ENCODE results near the gene NHSL1. TPM values are rescaled to one million over a fixed set of nuclear protein-coding genes. Genes with fewer than 3 reads are reported as not detected.
A peak's percentile ranks its signal among the peaks of the same experiment; 100 is the strongest.

NHSL1 gene
- total RNA-seq, 1 donor from 2014 or later: 72.3 TPM

DNA sequence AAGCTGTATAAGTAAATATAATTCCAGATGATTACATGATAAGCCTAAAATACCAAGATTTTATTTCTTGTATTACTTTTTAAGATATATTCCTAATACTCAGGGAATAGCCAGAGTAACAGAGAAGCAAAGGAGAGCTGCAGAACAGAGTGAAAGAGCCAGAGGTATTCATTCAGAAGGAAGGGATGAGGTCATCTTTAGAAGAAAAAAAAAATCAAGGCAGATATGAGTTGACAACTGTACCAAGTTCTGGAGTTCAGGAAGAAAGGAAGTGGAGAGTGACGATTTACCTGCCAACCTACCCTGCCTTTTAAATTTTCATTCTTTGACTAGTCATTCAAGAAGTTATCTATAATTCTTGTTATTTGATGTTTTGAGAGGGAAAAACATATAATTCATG, 28.8 kb upstream of the NHSL1 start:
- Mint-ChIP-seq H3K4me1 (ENCODE audit: unreplicated experiment) (peaks cover 36% of the 10 kb centered on the region), H3K27me3 (ENCODE audit: unreplicated experiment) (peaks cover 1% of the 10 kb centered on the region)
- no peak for DNase-seq (ENCODE audit: low spot score)

GRCh38 chr6:138527411-138528088, 28.3 kb upstream of the NHSL1 start:
- H3K4me3 Mint-ChIP-seq (ENCODE audit: unreplicated experiment): no peak overlapping the region
- peaks cover 41% of the 10 kb centered on the region for H3K4me1 Mint-ChIP-seq (ENCODE audit: unreplicated experiment)
- DNase-seq (ENCODE audit: low spot score): no peak
- no peaks in the 10 kb centered on the region for H3K9me3 Mint-ChIP-seq (ENCODE audit: unreplicated experiment)
- no peak for TF ChIP-seq CTCF (IDR thresholded peaks at IDR 0.05; ENCODE audit: unreplicated experiment)
- no peak overlapping the region for H3K27ac Mint-ChIP-seq (ENCODE audit: unreplicated experiment)
- peaks cover 8% of the 10 kb centered on the region for H3K36me3 Mint-ChIP-seq (ENCODE audit: low read depth, unreplicated experiment)
- H3K27me3 Mint-ChIP-seq (ENCODE audit: unreplicated experiment): peaks cover 1% of the 10 kb centered on the region

More for the DNA sequence above, 28.8 kb upstream of the NHSL1 start:
- Mint-ChIP-seq H3K36me3 (ENCODE audit: low read depth, unreplicated experiment) (peaks cover 12% of the 10 kb centered on the region), H3K4me3 (ENCODE audit: unreplicated experiment) (no peak overlapping the region), H3K9me3 (ENCODE audit: unreplicated experiment) (no peaks in the 10 kb centered on the region), H3K27ac (ENCODE audit: unreplicated experiment) (no peak overlapping the region)
- no peak for TF ChIP-seq CTCF (IDR thresholded peaks at IDR 0.05; ENCODE audit: unreplicated experiment)

GRCh38 chr6:138526822-138527235, 27.5 kb upstream of the NHSL1 start:
- peaks cover 8% of the 10 kb centered on the region for H3K36me3 Mint-ChIP-seq (ENCODE audit: low read depth, unreplicated experiment)
- peak overlapping the region; percentile 34 for H3K27ac Mint-ChIP-seq (ENCODE audit: unreplicated experiment)
- H3K4me3 Mint-ChIP-seq (ENCODE audit: unreplicated experiment): no peak overlapping the region
- H3K4me1 Mint-ChIP-seq (ENCODE audit: unreplicated experiment): peaks cover 44% of the 10 kb centered on the region
- H3K9me3 Mint-ChIP-seq (ENCODE audit: unreplicated experiment): no peaks in the 10 kb centered on the region
- peaks cover 2% of the 10 kb centered on the region for H3K27me3 Mint-ChIP-seq (ENCODE audit: unreplicated experiment)
- no peak for DNase-seq (ENCODE audit: low spot score)
- TF ChIP-seq CTCF (IDR thresholded peaks at IDR 0.05; ENCODE audit: unreplicated experiment): no peak

- Mint-ChIP-seq H3K27ac (ENCODE audit: unreplicated experiment) (no peak overlapping the region), H3K4me1 (ENCODE audit: unreplicated experiment) (peaks cover 50% of the 10 kb centered on the region), H3K4me3 (ENCODE audit: unreplicated experiment) (no peak overlapping the region), H3K36me3 (ENCODE audit: low read depth, unreplicated experiment) (peaks cover 8% of the 10 kb centered on the region), H3K27me3 (ENCODE audit: unreplicated experiment) (peaks cover 5% of the 10 kb centered on the region), H3K9me3 (ENCODE audit: unreplicated experiment) (no peaks in the 10 kb centered on the region)
- TF ChIP-seq CTCF (IDR thresholded peaks at IDR 0.05; ENCODE audit: unreplicated experiment): no peak
- DNase-seq (ENCODE audit: low spot score): no peak
Observed at GRCh38 chr6:138525355-138525754, 26.1 kb upstream of the NHSL1 start.

- peaks cover 47% of the 10 kb centered on the region for H3K4me1 Mint-ChIP-seq (ENCODE audit: unreplicated experiment)
Observed at GRCh38 chr6:138524526-138524925, 25.2 kb upstream of the NHSL1 start.

More at GRCh38 chr6:138524526-138524925, 25.2 kb upstream of the NHSL1 start:
- Mint-ChIP-seq H3K27me3 (ENCODE audit: unreplicated experiment) (peaks cover 5% of the 10 kb centered on the region), H3K27ac (ENCODE audit: unreplicated experiment) (peak overlapping the region; percentile 32), H3K36me3 (ENCODE audit: low read depth, unreplicated experiment) (peaks cover 8% of the 10 kb centered on the region), H3K9me3 (ENCODE audit: unreplicated experiment) (no peaks in the 10 kb centered on the region), H3K4me3 (ENCODE audit: unreplicated experiment) (no peak overlapping the region)
- TF ChIP-seq CTCF (IDR thresholded peaks at IDR 0.05; ENCODE audit: unreplicated experiment): no peak
- no peak for DNase-seq (ENCODE audit: low spot score)

All from endothelial cell (in vitro differentiated cells).